HG03139 (cell line): Measurements from ENCODE around the gene IZUMO4.
A peak's percentile ranks its signal among the peaks of the same experiment; 100 is the strongest.

ENCODE experiments used
- ATAC-seq: cut with Tn5 transposase; IDR thresholded peaks from one replicate; pipeline ENCODE4 v1.9.1; 2021; ENCODE audit not compliant: unreplicated experiment

The IZUMO4 gene, protein sequence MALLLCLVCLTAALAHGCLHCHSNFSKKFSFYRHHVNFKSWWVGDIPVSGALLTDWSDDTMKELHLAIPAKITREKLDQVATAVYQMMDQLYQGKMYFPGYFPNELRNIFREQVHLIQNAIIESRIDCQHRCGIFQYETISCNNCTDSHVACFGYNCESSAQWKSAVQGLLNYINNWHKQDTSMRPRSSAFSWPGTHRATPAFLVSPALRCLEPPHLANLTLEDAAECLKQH

DNA sequence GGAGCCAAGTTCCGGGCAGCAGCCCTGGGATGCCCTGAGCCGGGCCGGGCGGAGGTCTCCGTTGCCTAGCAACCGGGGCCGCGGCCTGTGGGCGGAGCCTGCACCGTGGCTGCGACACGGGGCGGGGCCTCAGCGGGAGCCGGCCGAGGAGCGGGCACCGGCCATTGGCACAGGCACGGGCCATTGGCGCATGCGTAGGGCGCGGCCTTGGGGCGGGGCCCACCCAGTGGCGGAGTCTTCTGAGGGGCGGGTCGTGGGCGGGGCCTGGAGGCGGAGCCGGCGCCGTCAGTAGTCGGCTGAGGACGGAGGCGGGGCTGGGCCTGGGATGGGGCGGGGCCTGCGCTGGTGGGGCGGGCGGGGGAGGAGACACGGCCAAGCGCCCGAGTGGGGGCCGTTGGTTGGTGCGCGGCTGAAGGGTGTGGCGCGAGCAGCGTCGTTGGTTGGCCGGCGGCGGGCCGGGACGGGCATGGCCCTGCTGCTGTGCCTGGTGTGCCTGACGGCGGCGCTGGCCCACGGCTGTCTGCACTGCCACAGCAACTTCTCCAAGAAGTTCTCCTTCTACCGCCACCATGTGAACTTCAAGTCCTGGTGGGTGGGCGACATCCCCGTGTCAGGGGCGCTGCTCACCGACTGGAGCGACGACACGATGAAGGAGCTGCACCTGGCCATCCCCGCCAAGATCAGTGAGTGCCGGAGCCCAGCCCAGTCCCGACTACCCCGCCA is at the start of gene IZUMO4:
TSS of gene IZUMO4 (plus strand) at position 436 of the 723 bp plus-strand sequence. CDS start at position 467, 31 bp downstream.
- peak; percentile 56 for ATAC-seq

DNA sequence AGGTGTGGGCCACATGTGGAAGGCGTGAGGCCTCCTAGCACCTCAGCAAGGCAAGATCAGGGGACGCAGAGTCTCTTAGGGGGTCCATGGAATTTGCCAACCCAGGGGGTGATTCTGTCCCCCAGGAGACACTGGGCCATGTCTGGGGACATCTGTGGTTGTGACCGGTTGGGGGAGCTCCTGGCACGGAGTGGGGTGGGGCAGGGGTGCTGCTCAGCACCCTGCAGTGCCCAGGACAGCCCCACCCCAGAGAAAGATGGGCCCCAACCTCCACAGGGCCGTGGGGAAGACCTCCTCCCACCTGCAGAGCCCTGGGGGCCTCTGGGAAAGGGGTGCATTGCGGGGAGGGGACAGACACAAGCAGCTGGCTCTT is 49.7 kb upstream of the IZUMO4 start:
- ATAC-seq: no peak

DNA sequence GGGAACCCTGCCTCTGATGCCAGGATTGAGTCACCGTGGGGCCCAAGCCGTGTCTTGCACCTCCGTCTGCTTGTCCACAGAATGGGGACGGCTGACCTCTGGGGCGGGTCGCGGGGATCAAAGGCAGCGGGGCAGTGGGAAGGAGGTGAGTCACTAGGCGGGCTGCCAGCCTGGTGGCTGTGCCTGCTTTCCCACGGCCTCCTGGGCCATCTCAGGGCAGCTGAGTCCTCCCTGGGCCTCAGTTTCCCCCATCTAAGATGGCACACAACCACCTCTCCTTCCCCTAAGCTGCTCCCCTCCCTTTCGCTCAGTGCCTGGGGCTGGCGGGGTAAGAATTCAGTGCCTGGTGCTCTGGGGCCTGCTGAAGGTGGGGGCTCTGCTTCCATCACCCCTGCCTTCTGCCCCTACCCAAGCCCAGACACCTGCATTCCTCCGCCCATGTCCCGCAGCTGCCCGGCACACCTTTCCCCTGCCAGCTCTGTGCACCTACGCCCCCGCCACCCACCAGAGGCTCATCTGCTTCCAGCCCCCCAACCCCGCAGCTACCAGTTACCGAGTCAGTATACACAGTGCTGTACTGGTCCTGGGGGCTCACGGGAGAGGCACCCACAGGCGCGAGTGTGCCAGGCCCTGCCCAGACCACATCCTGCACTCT is 49.1 kb upstream of the IZUMO4 start:
- no peak for ATAC-seq

DNA sequence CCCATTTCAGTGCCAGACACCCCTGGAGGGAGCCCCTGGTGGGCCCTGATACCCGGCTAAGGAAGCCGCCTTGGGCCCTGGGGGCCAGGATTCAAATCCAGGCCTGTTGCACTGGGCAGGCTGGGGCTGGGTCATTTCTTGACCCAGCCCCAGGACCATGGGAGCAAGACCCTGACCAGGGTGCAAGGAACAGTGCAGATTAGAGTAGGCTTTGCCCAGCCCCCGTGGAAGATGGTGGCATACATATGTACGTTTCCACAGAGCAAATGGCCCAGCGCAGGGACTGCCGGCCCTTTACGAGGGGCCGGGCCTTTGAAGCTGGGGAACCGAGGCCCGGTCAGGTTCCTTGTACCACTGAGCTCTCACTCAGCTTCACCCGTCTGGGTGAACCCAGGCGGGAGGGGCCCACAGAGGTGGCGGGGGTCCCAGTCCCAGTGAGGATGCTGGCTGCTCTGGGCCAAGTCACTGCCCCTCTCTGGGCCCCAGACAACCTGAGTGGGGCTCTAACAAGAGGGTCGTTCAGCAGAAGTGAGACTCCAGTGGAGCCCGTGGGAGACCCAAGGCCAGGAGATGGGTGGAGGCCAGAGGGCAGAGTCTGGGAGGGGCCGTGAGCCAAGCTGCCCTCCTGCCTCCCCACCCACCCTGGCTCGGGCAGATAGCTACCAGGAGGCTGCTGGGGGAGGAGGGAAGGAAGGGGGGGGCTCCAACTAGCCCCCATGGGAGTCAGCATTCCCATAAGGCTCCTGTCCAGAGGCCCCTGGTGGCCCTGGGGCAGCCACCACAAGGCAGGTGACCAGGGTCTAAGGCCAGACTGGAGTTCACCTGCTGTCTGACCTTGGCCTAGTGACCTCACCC is 48.4 kb upstream of the IZUMO4 start:
- no peak for ATAC-seq

DNA sequence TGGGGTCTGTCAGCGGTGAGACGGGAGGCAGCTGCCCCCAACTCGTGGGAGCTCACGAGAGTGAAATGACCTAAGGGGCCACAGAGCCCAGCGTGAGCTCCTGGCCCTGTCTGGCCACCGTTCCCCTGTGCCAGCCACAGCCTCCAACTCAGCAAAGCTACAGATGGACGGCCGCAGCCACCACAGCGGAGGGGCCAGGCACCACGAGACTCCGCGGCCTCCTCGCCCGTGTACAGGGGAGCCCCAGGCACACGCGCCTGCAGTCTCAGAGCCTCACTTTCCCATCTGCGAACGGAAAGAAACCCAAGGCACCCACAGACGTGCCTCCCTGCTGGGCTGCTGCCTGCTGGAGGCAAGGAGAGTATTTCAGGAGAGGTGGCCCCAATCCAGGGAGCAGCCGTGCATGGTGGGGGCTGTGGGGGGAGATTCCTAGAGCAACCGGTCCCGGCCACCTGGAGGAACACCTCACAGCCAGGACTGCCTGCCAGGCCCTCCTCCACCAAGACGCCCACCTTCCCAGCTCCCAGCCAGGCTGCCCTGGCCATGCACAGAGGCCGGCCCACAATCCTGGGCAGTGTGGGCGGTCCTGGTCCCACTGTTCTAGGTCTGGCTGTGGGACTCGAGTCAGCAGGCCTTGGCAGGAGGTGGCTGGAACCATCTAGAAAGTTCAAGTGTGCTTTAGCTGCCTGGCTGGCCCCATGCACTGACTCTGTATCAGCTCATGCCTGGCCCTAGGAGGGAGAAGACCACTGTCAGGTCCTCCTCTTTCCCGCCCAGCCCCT is 47.6 kb upstream of the IZUMO4 start:
- ATAC-seq: no peak

DNA sequence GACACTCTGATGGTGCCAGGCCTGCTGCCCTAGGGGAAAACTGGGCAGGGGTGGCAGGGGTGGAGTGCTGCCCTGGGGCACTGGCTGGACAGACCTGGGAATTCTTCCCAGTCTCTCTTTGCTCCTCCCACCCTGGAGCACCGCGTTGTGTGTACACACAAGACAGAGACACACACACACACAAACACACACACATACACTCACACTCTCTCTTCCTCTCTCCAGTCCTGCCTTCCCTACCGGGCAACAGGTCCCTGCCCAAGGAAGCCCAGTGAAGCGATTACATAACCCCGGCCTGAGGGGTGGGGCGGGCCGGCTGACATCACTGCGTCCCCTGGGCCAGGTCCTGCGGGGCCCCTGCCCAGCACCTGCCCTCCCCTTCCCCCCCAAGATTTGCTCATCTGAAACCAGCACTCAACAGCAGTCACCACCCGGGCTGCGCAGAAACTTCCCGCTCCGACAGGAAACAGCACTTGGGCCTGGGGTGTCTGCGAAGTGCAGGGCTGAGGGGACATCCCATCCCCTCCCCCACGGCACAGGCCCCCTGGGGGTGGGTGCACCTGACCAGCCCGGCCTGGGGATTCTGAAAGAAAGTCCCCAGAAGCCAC is 46.9 kb upstream of the IZUMO4 start:
- ATAC-seq: no peak

DNA sequence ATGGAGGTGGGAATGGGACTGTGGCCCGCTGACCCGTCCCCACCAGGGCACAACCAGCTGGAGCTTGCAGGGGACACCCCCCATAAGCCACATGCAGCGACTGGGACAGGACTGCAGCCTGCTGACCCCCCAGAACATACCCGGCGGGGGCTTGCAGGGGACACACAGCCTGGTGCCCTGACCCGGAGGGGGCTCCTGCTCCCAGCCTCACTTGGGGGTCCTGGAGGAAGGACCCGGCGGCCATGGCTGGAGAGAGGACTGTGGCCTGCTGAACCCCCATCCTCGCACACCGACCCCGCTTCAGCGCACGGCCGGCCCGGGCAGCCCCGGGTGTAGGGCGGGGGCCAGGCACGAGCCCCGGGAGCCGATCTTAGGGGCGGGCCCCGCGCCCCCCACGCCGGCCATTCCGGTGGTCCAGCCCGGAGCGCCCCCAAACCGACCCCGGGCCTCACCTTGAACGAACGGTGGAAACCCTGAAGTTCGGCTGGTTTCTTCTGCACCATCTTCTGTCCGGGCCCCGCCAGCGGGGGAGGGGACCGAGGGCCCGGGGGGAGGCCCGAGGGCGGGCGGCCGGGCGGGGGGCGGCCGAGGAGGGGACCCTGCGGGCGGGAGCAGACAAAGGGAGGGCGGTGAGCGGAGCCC is 46.2 kb upstream of the IZUMO4 start:
- peak; percentile 1 for ATAC-seq

DNA sequence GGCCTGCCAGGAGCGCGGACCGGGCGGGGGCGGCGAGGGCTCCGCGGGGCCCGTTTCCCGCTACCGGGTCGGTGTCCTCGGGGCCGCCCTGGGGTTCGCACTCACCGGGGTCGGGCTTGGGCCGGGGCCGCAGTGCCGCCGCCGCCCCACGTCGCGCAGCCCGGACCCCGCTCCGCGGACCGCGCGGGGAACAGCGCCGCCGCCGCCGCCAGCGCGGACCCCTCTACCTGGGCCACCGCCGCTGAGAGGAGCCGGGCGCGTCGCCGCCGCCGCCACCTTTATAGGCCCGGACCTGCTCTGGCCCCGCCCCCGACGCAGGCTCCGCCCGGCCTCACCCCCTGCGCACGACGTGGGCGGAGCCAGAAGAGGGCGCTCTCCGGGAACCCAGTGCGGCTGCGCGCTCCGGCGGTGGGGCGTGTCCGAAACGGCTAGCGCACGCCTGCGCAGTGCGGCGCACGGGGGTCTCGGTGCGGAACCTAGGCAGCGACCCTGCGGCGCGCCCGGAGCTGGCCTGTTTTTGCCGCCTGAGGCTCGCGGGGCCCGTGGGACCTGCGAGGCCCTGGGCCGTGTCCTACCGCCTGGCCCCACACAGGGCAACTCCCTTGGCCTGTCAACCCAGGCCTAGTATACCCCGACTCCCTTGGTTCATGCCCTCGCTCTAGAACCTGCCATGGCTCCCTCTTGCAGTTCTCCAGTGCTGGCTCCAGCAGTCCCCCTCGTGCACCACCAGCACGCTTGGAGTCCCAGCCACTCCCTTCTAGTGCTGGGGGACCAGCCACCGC is 45.5 kb upstream of the IZUMO4 start, which contains the start of gene MKNK2:
TSS of gene MKNK2 (minus strand) at position 254 of the 782 bp plus-strand sequence. CDS start 393 bp downstream, outside the sequence.
- peak; percentile 42 for ATAC-seq

DNA sequence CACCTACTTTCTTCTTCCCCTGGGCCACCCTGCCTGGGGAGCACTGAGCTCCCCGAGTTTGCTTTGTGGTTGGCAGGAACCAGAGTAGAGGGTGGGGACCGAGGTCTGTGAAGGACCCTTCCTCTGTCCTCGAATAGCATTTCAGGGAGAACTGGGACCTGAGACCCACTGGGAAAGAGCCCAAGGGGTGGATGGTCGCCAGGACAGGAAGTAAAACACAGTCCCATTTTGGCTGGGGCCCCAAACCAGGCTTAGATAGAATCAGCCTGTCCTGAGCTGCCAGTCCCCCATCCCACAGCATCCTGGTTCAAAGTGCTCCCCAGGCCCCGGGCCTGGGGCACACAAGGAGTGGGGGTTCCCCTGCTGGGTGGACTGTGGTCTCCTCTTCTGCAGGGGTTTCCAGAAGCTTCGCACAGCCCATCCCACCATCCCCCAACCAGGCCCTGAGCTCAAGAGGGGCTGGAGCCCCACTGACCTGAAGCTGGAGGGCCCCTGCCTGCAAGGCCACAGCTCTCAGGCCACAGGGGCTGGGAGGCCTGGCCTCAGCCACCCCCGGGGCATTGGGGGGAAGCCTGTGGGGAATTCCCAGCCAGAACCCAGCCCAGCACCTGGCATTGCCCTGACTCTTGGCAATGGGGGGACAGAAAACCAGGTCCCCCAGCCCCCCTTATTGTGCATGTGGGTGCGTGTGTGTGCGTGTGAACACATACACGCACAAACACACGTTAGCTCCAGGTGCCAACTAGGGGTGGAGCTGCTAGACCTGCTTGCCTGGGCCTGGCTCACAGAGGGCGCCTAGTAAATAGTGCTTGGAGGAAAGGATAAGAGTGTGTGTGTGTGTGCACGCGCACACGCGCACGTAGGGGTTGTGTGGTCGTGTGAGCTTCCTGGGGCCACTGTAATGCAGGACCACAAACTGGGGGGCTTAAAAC is 44.7 kb upstream of the IZUMO4 start:
- ATAC-seq: no peak

DNA sequence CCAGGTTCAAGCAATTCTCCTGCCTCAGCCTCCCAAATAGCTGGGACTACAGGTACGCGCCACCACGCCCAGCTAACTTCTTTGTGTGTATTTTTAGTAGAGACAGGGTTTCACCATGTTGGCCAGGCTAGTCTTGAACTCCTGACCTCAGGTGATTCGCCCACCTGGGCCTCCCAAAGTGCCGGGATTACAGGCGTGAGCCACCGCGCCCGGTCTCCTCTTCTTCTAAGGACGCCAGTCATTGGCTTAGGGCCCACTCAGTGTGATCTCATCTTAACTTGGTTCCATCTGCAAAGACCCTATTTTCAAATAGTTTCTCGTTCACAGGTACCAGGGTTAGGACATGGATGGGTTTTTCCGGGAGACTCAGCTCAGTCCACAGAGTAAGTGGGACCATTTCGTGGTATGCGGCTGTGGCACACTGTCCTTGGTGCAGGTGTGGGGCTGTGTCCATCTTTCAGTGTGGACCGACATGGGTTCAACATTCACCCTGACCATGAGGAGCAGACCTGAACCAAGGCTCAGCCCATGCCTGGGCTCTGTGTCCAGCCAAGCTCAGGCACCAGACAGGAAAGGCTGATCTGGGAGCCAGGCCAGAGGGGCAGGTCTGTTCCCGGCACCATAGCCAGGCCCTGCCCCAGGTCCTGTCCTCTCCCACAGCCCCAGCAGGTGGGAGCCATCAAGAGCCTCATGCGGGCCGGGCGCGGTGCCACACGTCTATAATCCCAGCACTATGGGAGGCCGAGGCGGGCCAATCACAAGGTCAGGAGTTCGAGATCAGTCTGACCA is 42.9 kb upstream of the IZUMO4 start:
- ATAC-seq: no peak

DNA sequence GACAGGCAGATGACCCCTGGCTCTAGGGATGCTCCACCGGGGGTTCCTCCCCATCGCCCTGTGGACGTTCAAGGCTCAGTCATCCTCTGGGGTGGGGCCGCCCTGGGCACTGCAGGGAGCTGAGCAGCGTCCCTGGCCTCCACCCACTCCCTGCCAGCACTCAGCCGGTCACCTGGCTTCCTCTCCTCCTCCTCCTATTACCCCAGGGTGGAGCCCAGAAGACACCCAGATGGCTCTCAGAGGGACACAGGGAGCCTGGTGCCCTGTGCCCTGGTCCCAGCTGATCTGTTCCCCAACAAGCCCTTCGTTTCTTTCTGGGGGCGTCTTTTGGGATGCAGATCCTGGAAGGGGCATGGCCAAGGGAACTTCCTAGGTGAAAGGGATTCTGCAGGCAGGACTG is 42.0 kb upstream of the IZUMO4 start:
- ATAC-seq: no peak

DNA sequence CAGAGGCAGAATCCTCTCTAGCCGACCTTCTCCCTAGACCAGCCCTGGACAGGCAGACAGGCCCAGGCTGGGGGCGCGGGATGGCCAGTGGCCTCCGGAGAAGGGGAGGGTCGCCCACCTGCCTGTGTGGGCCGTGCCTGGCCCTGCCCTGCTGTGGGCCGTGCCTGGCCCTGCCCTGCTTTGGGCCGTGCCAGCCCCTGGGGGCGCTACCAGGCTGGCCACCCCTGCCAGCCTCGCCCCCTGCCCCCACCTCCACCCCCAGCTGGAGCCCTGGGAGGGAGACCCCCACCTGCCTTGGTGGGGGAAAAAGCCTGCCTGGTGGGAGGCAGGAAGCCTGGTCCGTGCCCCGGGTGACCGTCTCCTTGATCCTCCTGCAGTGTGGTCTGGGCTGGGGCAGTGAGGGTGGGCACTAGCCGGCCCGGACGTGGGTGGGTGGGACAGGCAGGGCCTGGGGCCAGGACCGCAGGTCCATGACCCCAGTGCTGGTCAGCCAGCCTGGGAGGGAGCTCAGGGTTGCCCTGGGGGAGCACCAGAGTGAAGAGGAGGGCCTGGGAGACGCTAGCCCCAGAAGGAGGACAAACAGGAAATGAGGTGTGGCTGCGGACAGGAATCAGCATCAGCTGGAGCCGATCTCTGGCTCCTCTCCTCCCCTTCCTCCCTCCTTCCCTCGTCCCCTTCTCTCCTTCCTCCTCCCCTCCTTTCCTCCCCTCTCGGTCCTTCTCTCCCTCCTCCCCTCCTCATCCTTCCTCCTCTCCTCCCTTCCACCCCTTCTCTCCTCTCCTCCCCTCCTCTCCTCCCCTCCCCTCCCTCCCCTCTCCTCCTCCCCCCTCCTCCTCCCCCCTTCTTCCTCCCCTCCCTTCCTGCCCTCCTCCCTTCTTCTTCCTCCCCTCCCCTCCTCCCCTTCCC is 40.5 kb upstream of the IZUMO4 start:
- ATAC-seq: no peak

DNA sequence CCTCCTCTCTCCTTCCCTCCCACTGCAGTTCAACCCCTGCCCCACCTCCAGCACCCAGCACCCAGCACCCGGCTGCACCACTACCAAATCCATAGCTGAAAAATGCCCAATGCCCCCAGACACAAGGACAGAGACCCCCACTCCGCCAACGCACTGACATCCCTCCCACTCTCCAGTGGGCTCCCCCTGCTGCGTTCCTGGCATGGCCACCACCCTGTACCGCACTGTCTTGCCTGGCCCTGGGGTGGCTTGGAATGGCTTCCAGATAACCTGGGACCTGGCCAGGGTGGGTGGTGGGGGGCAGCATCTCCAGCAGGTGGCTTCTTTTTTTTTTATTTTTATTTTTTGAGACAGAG is 39.9 kb upstream of the IZUMO4 start:
- ATAC-seq: no peak

DNA sequence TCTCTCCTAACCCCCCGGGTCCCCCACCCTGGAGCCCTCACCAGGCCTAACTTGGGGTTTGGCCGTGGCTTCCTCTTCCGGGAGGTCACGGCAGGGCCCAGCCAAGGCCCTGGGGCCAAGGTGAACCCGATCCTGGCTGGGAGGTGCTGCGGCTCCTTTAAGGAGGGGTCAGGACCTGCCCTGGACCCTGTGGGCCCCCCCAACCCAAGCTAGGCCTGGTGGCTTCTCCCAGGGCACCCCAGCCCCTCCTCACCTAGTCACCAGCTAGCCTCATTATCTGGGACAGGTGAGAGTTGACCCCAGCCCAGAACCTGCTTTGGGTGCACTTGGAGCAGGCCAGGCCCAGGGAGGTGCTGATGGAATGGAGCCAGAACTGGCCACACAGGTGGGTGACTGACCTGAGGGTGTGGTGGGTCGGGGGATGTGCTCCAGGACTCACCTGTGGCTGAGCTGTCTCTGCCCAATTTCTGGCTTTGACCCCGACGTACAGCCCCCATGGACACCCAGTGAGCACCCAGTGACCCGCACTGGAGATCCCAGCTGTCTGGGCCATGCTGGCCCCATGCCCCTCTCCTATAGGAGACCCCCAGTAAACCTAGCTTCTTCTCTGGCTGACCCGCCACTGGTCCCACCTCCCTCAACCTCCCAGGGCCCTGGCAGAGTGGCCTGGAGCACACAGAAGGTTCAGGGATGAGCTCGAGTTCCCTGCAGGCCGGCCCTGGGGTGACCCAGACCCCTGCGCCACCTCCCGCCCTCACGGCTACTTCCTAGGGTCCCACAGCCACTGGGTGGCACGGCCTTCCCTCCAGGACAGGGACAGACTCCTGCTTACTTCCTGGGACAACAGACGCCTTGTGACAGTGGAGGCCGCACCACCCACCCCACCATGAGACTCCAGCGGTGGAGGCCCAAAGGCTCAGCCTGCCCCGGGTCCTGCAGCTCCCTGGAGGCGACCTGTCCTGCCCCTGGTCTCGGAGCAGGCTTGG is 38.9 kb upstream of the IZUMO4 start:
- no peak for ATAC-seq
